ENCODE data around the gene IFT20.

IFT20 gene

GRCh38 chr17:28338056-28338768 is 2.9 kb upstream of the IFT20 start:
- no peak for FAIRE-seq
- no peak for DNase-seq (ENCODE audit: insufficient read length, low spot score)

DNA sequence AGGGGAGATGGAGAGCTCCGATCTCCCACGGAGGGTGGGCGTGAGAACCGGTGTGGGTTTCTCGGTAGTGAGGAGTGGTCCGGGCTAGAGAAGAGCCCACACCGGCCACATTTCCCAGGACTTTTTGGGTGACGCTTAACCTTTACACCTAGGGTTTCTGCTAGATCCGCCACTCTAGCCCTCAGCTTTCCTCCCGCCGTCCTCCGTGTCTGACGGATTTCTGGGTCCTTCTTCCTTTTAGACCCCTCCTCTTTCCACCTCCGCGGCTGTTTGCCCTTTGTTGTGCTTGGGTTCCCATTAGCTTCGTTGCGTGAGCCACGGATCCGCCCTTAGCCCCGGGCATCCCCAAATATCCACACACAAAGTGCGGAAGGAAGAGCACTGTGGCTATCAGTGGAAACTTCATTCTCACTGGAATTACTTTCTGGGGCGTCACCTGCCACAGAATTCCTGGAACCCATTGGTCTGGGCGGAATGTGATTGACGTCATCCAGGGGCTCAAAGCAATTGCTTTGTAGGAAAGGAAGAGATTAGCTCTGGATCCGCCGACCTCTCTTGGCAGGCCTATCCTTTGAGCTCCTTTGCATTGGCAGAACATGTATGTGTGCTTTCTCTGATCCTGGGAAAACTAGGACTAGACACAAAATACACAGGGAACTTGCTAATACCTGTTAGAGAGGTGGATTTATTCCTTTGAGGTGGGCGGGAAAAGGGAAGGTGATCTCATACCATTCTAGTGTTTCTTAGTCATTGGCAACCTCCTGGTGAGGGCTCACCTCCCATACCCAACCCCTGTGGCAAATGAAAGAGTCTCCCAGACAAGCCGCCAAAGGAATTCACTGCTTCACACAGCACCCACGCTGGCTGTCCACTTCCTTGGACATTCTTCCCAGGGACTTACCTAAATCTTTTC is 943 bp upstream of the IFT20 start:
- peak; percentile 54 for FAIRE-seq
- no peak for DNase-seq (ENCODE audit: insufficient read length, low spot score)

- FAIRE-seq (no peak), DNase-seq (ENCODE audit: insufficient read length, low spot score) (no peak)
Measured at GRCh38 chr17:28334666-28335200, 539 bp downstream of the IFT20 start.

GRCh38 chr17:28334171-28334570 is 1.1 kb downstream of the IFT20 start:
- no peak for DNase-seq (ENCODE audit: insufficient read length, low spot score)
- FAIRE-seq, result no peak

GRCh38 chr17:28333083-28333746 is 2.1 kb downstream of the IFT20 start:
- DNase-seq (ENCODE audit: insufficient read length, low spot score) (no peak), FAIRE-seq (no peak)

DNA sequence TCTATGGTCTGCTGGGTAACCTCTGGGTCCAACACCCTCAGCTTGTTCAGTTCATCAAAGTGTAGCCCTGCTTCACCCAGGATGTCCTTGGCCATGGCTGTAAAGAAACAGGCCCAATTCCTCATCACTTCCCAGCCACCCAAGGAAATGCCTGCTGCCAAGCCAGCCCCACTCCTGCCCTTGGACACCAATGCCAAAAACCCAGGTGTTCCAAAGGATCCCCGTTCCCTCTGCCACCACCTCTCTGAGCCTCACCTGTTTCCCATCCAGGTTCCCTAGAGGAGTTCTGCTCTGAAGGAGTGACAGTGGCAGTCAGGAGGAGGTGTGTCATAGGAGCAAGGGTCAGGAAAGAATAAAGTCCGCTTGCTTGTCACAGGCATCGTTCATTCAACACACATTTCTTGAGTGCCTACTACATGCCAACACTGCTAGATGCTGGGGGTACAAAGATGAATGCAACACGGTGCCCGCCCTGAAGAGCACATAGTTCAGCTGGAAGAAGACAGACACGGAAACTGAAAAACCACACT is 3.3 kb downstream of the IFT20 start:
- no peak for DNase-seq (ENCODE audit: insufficient read length, low spot score)
- FAIRE-seq, result no peak

GRCh38 chr17:28330671-28331070 is 4.6 kb downstream of the IFT20 start:
- DNase-seq (ENCODE audit: insufficient read length, low spot score) (no peak), FAIRE-seq (no peak)

GRCh38 chr17:28328325-28328724 is 6.9 kb downstream of the IFT20 start:
- FAIRE-seq (no peak), DNase-seq (ENCODE audit: insufficient read length, low spot score) (no peak)

- DNase-seq (ENCODE audit: insufficient read length, low spot score), result no peak
- no peak for FAIRE-seq
Measured at GRCh38 chr17:28327709-28328108, 7.6 kb downstream of the IFT20 start.

DNA sequence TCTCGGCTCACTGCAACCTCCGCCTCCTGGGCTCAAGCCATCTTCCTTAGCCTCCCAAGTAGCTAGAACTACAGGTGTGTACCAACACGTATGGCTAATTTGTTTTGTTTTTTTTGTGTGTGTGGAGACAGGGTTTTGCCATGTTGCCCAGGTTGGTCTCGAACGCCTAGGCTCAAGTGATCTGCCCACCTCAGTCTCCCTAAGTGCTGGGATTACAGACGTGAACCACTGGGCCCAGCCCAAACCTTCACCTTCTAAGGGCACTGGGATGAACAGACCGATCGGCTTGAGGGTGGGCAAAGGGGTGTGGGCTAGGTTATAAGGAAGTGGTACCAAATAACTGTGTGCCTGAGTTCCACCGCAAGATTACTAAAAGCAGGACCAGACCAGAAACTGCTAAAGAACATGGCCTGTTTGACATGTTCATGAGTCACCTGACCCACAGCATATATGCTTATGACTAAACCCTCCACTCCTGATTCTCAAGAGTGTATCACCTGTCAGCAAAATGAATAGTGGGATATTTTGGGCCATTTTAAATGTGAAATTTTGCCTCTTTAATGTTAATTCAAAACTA is 8.2 kb downstream of the IFT20 start:
- FAIRE-seq, result no peak
- DNase-seq (ENCODE audit: insufficient read length, low spot score), result no peak

GRCh38 chr17:28326114-28326513 is 9.2 kb downstream of the IFT20 start:
- FAIRE-seq (no peak), DNase-seq (ENCODE audit: insufficient read length, low spot score) (no peak)

DNA sequence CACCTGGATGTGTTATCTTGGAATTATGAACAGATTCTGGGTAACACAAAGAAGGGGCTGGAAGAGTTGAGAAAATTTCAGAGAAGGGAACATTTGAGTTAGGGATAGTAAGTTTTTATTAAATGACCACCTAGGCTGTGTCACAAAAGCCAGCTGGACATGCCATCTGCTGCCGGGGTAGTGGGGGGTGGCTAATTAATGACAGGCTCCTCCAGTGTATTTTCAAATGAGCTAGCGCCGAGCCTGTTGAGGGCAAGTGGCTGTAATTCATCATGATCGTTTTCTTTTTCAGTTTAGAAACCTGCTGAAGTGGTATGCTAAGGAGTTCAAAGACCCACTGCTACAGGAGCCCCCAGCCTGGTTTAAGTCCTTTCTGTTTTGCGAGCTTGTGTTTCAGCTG is 10.1 kb downstream of the IFT20 start:
- DNase-seq (ENCODE audit: insufficient read length, low spot score), result no peak
- FAIRE-seq, result no peak

DNA sequence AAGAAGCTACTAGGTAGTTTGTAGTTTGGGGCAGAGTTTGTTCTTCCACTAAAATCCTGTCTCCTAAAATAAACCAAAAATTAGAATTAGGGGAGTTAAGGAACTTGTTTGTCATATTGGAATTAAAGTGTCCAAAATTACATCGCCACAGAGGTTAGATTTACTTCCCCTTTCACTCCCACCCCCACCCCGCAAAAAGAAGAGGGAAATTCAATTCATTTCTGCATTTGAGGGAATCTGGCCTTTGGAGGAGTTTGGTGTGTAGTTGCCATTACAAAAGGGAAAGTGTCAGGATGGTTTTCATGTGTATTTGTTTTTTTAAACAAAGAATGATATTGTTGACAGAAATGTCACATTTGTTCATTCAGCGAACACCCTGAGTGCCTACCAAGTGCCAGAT is 10.5 kb downstream of the IFT20 start:
- no peak for FAIRE-seq

DNA sequence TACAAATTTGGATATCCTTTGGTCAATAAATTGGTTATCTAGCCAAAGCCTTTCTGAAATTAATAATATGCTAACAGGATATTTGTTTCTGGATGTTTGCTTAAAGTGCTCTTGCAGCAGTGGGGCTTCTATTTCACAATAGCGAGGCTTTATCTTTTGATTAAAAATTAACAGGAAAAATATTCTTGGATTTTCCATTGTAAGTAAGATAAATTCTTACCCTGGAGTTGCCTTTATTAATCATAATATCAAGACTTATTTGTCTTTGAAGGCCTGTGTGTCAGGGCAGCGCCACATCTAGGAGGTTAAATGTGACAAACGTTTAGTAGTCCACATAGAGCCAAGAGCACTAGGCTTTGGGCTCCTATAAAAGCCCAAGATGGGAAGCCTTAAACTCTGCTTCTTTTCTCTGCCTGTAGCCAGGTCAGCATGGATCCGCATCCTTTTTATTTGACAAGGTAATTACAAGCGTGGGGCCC is 11.0 kb downstream of the IFT20 start:
- FAIRE-seq (no peak), DNase-seq (ENCODE audit: insufficient read length, low spot score) (no peak)

More for the DNA sequence above, 10.5 kb downstream of the IFT20 start:
- no peak for DNase-seq (ENCODE audit: insufficient read length, low spot score)

- no peak for FAIRE-seq
Measured at GRCh38 chr17:28320215-28321061, 14.8 kb downstream of the IFT20 start.

GRCh38 chr17:28319598-28319935 is 15.7 kb downstream of the IFT20 start:
- FAIRE-seq, result no peak
- DNase-seq (ENCODE audit: insufficient read length, low spot score), result no peak

More at GRCh38 chr17:28320215-28321061, 14.8 kb downstream of the IFT20 start:
- no peak for DNase-seq (ENCODE audit: insufficient read length, low spot score)

- DNase-seq (ENCODE audit: insufficient read length, low spot score), result peak; percentile 87
- peak; percentile 92 for FAIRE-seq
Measured at GRCh38 chr17:28318759-28319597, 16.3 kb downstream of the IFT20 start, which contains the start of gene TMEM97. Gene TMEM97 (plus strand): TSS chr17:28319200. CDS start chr17:28319240, 40 bp downstream.

GRCh38 chr17:28317966-28318758 is 17.1 kb downstream of the IFT20 start:
- FAIRE-seq, result no peak

More at GRCh38 chr17:28317966-28318758, 17.1 kb downstream of the IFT20 start:
- no peak for DNase-seq (ENCODE audit: insufficient read length, low spot score)

All from GM19239 (cell line).